Measurements from ENCODE around the gene INTS1. TPM values are rescaled to one million over a fixed set of nuclear protein-coding genes. Genes with fewer than 3 reads are reported as not detected.
"Not testable (repeated sequence)": the region's sequence is repeated elsewhere in the genome, so short reads cannot be mapped to it uniquely, and the experiment has no call there.

The INTS1 gene
- total and polyA plus RNA-seq, 10 of the 15 experiments (the other 5 are each of a cell fraction or from before 2014, with no cell fraction given), result 0.52 to 89.0 (median 15.1) TPM

DNA sequence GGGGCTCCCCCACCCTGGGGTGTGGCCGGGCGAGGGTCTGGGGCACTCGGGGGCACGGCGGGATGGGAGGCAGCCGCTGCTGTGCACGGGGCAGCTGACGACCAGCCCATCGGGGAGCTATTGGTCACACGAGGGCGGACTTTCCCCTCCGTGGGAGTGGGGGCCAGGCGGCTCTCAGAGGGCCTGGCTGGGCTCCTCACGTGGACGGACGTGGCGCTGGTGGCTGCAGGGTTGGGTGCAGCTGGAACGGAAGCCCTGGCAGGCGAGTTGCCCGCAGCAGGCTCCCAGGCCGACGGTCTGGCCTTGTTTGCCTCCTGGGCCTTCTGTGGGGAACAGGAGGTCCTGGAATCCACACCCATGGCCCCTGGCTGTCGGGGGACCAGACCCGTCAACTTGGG is 59.3 kb downstream of the INTS1 start (continued):
- TF ChIP-seq ZNF207 (IDR thresholded peaks at IDR 0.05; ENCODE audit: borderline replicate concordance), result no peak
- no peak for TF ChIP-seq SREBF1 (IDR thresholded peaks at IDR 0.05; ENCODE audit: low read length)
- TF ChIP-seq EP300 (IDR thresholded peaks at IDR 0.05; ENCODE audit: borderline replicate concordance in 1 of 2, control insufficient read depth in 1 of 2, low read depth in 2 of 2, low read length in 2 of 2), result no peak
- no peak for TF ChIP-seq NFXL1 (IDR thresholded peaks at IDR 0.05; ENCODE audit: borderline replicate concordance)
- no peak for TF ChIP-seq WRNIP1 (IDR thresholded peaks at IDR 0.05; ENCODE audit: borderline replicate concordance, low read depth, low read length)
- no peak for TF ChIP-seq ATF7 (IDR thresholded peaks at IDR 0.05; ENCODE audit: low read depth)

DNA sequence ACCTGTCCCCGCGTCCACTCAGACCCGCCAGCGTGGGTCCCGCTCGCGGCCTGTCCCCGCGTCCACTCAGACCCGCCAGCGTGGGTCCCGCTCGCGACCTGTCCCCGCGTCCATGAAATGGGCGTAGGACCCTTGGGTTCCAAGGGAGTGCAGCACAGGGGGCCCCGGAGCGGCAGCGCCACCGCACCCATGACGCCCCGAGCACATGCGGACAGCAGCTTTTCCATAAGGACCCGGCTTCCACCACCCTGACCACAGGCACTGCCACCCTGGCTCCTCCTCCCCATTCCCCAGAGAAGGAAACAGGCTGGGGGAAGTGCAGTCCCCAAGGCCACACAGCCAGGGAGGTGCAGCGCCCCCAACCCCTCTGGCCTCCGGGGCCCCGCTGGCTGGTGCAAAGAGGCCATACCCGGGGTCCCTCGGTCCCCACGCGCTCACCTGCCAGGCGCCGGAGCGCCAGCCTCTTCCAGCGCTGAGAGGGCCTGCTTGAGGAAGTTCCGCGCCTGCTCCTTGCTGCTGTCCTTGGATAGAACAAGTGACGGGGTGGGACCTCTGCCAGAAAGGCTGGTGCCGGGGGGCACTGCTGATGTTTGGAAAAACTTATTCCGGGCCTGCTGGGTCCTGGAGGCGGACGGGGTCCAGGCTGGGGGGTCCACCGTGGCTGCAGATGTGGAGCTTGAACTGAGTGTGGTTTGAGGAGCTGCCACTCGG is 59.8 kb downstream of the INTS1 start:
- intact Hi-C loops (cut with micrococcal nuclease; ENCODE audit: unreplicated experiment) (no loop called here), in situ Hi-C loops (cut with MboI) (no loop called here)
- SMC1A ChIA-PET (ENCODE audit: uncharacterized antibody, unreplicated experiment), result no interaction called here
- no peak for ATAC-seq
- H3K27me3 ChIP-seq (replicated peaks in 1 of 2; ENCODE audit: control insufficient read depth in 2 of 2, insufficient read depth in 2 of 2, low read length in 1 of 2), result no peaks in the 10 kb centered on the region; a peak in 1 of 4 replicates
- CTCF ChIA-PET, result no interaction called here
- no TSS peak for BruUV-seq (replicated peaks)
- POLR2A ChIA-PET, result no interaction called here
- H3K4me3 ChIP-seq, result no peak overlapping the region
- no peak overlapping the region for H3K27ac ChIP-seq (ENCODE audit: control insufficient read depth, insufficient read depth)
- no peaks in the 10 kb centered on the region for H3K79me2 ChIP-seq (ENCODE audit: control insufficient read depth, insufficient read depth, low read length)
- RAD21 ChIA-PET (ENCODE audit: unreplicated experiment), result no interaction called here
- no peaks in the 10 kb centered on the region for H3K9me3 ChIP-seq (replicated peaks; ENCODE audit: control insufficient read depth, insufficient read depth, low read length)
- H3K4me1 ChIP-seq (ENCODE audit: control insufficient read depth, insufficient read depth, low read length), result no peaks in the 10 kb centered on the region
- DNase-seq (ENCODE audit: low read depth, low spot score), result no peak
- TF ChIP-seq CHD2 (IDR thresholded peaks at IDR 0.05; ENCODE audit: borderline replicate concordance, low read depth, low read length), result no peak
- TF ChIP-seq, protein P1, sequence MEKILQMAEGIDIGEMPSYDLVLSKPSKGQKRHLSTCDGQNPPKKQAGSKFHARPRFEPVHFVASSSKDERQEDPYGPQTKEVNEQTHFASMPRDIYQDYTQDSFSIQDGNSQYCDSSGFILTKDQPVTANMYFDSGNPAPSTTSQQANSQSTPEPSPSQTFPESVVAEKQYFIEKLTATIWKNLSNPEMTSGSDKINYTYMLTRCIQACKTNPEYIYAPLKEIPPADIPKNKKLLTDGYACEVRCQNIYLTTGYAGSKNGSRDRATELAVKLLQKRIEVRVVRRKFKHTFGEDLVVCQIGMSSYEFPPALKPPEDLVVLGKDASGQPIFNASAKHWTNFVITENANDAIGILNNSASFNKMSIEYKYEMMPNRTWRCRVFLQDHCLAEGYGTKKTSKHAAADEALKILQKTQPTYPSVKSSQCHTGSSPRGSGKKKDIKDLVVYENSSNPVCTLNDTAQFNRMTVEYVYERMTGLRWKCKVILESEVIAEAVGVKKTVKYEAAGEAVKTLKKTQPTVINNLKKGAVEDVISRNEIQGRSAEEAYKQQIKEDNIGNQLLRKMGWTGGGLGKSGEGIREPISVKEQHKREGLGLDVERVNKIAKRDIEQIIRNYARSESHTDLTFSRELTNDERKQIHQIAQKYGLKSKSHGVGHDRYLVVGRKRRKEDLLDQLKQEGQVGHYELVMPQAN (conservative IDR thresholded peaks at IDR 0.05), result no peak
- TF ChIP-seq ZNF24 (IDR thresholded peaks at IDR 0.05), result no peak
- TF ChIP-seq ZNF622 (IDR thresholded peaks at IDR 0.05), result no peak
- TF ChIP-seq BACH1 (IDR thresholded peaks at IDR 0.05; ENCODE audit: borderline replicate concordance), result no peak
- H3K36me3 ChIP-seq (ENCODE audit: control insufficient read depth in 2 of 2, insufficient read depth in 2 of 2, low read length in 1 of 2), result no peaks in the 10 kb centered on the region
- no peak overlapping the region for H3K9ac ChIP-seq (ENCODE audit: control insufficient read depth, insufficient read depth, low read length)
- no peaks in the 10 kb centered on the region for H4K20me1 ChIP-seq (ENCODE audit: control insufficient read depth, insufficient read depth)
- FAIRE-seq, result no peak
- no peak overlapping the region for H3K4me2 ChIP-seq (ENCODE audit: control insufficient read depth, insufficient read depth)
- H2AFZ ChIP-seq (ENCODE audit: control insufficient read depth, low read depth, low read length), result no peak overlapping the region
- WGBS (ENCODE audit: insufficient coverage, insufficient replicate concordance, low lambda C conversion rate, missing lambda C conversion rate), result 92% methylated on average over 38 of the region's 45 CpGs

DNA sequence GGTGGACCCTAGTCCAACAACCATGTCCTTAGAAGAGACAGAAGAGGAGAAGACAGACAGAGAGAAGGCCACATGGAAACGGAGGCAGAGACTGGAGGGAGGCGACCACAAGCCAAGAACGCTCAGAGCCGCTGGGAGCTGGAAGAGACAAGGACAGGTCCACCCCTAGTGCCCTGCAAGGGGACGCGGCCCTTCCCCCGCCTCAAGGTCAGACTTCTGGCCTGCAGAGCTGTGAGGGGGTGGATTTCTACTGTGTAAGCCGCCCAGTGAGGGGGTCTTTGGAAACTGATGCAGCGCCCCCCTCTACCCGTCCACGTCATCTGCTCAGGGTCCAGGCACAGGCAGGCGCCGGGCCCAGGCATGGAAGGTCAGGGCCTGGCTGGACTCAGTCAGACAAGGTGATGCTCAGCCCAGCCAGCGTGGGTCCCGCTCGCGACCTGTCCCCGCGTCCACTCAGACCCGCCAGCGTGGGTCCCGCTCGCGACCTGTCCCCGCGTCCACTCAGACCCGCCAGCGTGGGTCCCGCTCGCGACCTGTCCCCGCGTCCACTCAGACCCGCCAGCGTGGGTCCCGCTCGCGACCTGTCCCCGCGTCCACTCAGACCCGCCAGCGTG is 60.5 kb downstream of the INTS1 start:
- ATAC-seq; H3K4me2 ChIP-seq (ENCODE audit: control insufficient read depth, insufficient read depth); RAD21 ChIA-PET (ENCODE audit: unreplicated experiment); H3K4me1 ChIP-seq (ENCODE audit: control insufficient read depth, insufficient read depth, low read length); in situ Hi-C loops (cut with MboI); H2AFZ ChIP-seq (ENCODE audit: control insufficient read depth, low read depth, low read length); H3K27me3 ChIP-seq (replicated peaks in 1 of 2; ENCODE audit: control insufficient read depth in 2 of 2, insufficient read depth in 2 of 2, low read length in 1 of 2); CTCF ChIA-PET; H3K36me3 ChIP-seq (ENCODE audit: control insufficient read depth in 2 of 2, insufficient read depth in 2 of 2, low read length in 1 of 2); H3K9ac ChIP-seq (ENCODE audit: control insufficient read depth, insufficient read depth, low read length); H3K9me3 ChIP-seq (replicated peaks; ENCODE audit: control insufficient read depth, insufficient read depth, low read length); POLR2A ChIA-PET; BruUV-seq (replicated peaks); H4K20me1 ChIP-seq (ENCODE audit: control insufficient read depth, insufficient read depth); intact Hi-C loops (cut with micrococcal nuclease; ENCODE audit: unreplicated experiment); H3K27ac ChIP-seq (ENCODE audit: control insufficient read depth, insufficient read depth); H3K4me3 ChIP-seq; FAIRE-seq; SMC1A ChIA-PET (ENCODE audit: uncharacterized antibody, unreplicated experiment); H3K79me2 ChIP-seq (ENCODE audit: control insufficient read depth, insufficient read depth, low read length); DNase-seq (ENCODE audit: low read depth, low spot score): not testable (repeated sequence)
- WGBS (ENCODE audit: insufficient coverage, insufficient replicate concordance, low lambda C conversion rate, missing lambda C conversion rate), result 62% methylated on average over 13 of the region's 42 CpGs

Measured in GM12878 (cell line).